Measurements from ENCODE around the gene HAND2. TPM values are rescaled to one million over a fixed set of nuclear protein-coding genes. Genes with fewer than 3 reads are reported as not detected.

HAND2 gene
- total and polyA plus RNA-seq, 12 donors, result 48.6 to 196 (median 117) TPM

- intact Hi-C loops (cut with DNase I), result loop anchor here in 7 of 10 donors (5.0 to 10.0 kb wide), 5 partner anchors 140 to 400 kb away; no protein-coding TSS in a partner anchor
- Histone ChIP-seq H3K9me3 (no peaks in the 10 kb centered on the region), H3K27me3 (peaks cover 0 to 100% (median 63%) of the 10 kb centered on the region in 7 donors), H3K4me1 (peaks cover 0 to 50% (median 13%) of the 10 kb centered on the region in 9 donors), H3K4me3 (peak overlapping the region in 8 of 10 donors; percentile 6 to 90 (median 78)), H3K27ac (peak overlapping the region in 9 of 10 donors; percentile 8 to 97 (median 95)), H3K36me3 (no peaks in the 10 kb centered on the region)
- no peak for TF ChIP-seq CTCF (IDR thresholded peaks at IDR 0.05)
- DNase-seq (peak in 1 of 2 donors; percentile 30), ATAC-seq (no peak)
- 50 to 61% methylated on average over 1 of the region's 1 CpG for WGBS, 2 donors
Measured at GRCh38 chr4:173534434-173534833, 4.4 kb upstream of the HAND2 start.

- TF ChIP-seq CTCF (IDR thresholded peaks at IDR 0.05), result no peak
- WGBS, 2 donors, result 32 to 54% methylated on average over 4 of the region's 4 CpGs
- Histone ChIP-seq H3K4me1 (peaks cover 0 to 34% (median 10%) of the 10 kb centered on the region in 9 donors), H3K27me3 (peaks cover 0 to 98% (median 56%) of the 10 kb centered on the region in 7 donors), H3K36me3 (no peaks in the 10 kb centered on the region), H3K9me3 (no peaks in the 10 kb centered on the region), H3K4me3 (peak overlapping the region in 9 of 10 donors; percentile 62 to 90 (median 77)), H3K27ac (peak overlapping the region; percentile 3 to 97 (median 92))
- intact Hi-C loops (cut with DNase I), result loop anchor here in 7 of 10 donors (5.0 to 10.0 kb wide), 5 partner anchors 142 to 402 kb away; no protein-coding TSS in a partner anchor
- ATAC-seq (no peak), DNase-seq (no peak)
Measured at GRCh38 chr4:173532725-173533511, 2.9 kb upstream of the HAND2 start.

- H3K27ac ChIP-seq, result peak overlapping the region; percentile 62 to 97 (median 96)
Measured at GRCh38 chr4:173531086-173531965, 1.3 kb upstream of the HAND2 start.

More at GRCh38 chr4:173531086-173531965, 1.3 kb upstream of the HAND2 start:
- Histone ChIP-seq H3K4me1 (peaks cover 0 to 20% (median 6%) of the 10 kb centered on the region in 9 donors), H3K9me3 (no peaks in the 10 kb centered on the region), H3K36me3 (peaks cover 0 to 12% (median 0%) of the 10 kb centered on the region in 9 donors), H3K27me3 (peaks cover 0 to 98% (median 52%) of the 10 kb centered on the region in 7 donors), H3K4me3 (peak overlapping the region; percentile 39 to 90 (median 74))
- ATAC-seq, result peak; percentile 5 to 48 (median 28)
- no peak for TF ChIP-seq CTCF (IDR thresholded peaks at IDR 0.05)
- peak; percentile 63 to 70 for DNase-seq
- 26 to 31% methylated on average over 52 of the region's 52 CpGs for WGBS, 2 donors
- intact Hi-C loops (cut with DNase I), result loop anchor here in 8 of 10 donors (2.0 to 10.0 kb wide), 6 partner anchors 143 to 403 kb away; no protein-coding TSS in a partner anchor

Measured in heart right ventricle (tissue), 16 donors.